Activated CD4-positive, alpha-beta T cell treated with anti-CD3 and anti-CD28 coated beads, Interleukin-2, amount 50 U/mL, for 16 hours (primary cell): ENCODE results near the gene BUB3.

Experiments
- DNase-seq: peaks from one replicate; pipeline ENCODE4 v3.0.0-alpha.2; 2020

BUB3 gene, protein sequence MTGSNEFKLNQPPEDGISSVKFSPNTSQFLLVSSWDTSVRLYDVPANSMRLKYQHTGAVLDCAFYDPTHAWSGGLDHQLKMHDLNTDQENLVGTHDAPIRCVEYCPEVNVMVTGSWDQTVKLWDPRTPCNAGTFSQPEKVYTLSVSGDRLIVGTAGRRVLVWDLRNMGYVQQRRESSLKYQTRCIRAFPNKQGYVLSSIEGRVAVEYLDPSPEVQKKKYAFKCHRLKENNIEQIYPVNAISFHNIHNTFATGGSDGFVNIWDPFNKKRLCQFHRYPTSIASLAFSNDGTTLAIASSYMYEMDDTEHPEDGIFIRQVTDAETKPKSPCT

GRCh38 chr10:123154092-123154710 is at the start of gene BUB3:
Gene BUB3, plus strand, starts transcription at chr10:123154402. Its CDS starts 516 bp downstream, at chr10:123154918.
- DNase-seq = peak; percentile 99

DNA sequence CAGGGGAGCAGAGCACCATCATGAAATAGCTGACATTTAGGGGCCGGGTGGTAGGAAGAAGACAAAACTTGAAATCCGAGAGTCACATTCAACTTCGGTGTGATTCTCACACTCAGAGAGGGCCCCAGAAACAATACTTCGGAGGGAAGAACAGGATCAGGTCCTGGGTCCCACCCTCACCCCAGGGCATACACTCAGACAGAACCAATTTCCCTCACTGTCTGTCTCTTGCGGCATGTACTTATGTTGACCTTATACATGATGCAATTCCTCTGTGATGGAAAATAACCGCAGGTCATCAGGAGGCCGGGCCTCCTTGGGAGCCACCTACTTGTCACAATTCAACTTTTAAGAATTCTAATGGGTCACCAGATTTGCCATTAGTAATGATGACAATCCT is 44.7 kb upstream of the BUB3 start:
- DNase-seq = no peak

- DNase-seq = no peak
Measured at GRCh38 chr10:123117644-123118417, 36.4 kb upstream of the BUB3 start.

GRCh38 chr10:123119081-123119480 is 35.1 kb upstream of the BUB3 start:
- DNase-seq = no peak

DNA sequence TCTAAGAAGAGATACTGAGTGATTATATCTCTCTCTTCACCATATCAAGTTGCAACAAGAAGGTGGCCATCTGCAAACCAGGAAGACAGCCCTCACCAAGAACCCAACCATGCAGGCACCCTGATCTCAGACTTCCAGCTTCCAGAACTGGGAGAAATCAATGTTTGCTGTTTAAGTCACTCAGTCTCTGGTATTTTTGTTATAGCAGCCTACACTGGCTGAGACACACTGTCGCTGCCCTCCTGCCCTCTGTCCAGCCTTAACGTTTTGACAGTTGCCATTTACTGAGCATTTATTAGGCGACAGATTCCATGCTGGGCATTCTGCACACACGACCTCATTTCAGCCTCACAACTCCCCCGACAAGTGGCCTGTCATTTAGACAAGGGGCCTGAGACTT is 28.0 kb upstream of the BUB3 start:
- DNase-seq = no peak

GRCh38 chr10:123129618-123130271 is 24.5 kb upstream of the BUB3 start:
- DNase-seq = no peak

GRCh38 chr10:123132576-123133477 is 21.4 kb upstream of the BUB3 start:
- DNase-seq = peak; percentile 88

GRCh38 chr10:123133541-123134342 is 20.5 kb upstream of the BUB3 start:
- no peak for DNase-seq

GRCh38 chr10:123134343-123134914 is 19.8 kb upstream of the BUB3 start:
- no peak for DNase-seq

DNA sequence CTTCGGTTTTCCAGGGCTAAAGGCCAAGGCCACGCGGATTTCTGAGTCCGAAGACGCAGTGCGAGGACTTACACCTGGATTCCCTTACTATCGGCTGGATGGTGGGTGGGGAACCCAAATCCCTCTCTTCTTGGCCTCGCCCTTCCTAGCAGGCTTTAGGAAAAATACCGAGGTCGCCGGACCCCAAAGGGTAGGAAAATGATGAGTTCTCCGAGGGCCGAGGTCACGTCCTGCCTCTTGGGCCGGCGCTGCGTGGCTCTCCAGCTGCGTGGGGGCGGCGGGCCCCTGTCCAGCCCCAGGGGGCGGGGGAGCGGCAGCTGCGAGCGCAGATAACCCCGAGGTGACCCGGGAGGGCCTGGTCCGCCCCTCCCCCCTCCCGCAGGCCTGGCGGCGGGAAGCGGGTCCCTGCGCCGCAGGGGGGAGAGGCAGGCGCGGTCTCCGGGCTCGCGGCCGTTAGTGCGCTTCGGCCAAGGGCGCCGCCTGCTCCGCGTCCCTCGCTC is 19.2 kb upstream of the BUB3 start:
- no peak for DNase-seq

DNA sequence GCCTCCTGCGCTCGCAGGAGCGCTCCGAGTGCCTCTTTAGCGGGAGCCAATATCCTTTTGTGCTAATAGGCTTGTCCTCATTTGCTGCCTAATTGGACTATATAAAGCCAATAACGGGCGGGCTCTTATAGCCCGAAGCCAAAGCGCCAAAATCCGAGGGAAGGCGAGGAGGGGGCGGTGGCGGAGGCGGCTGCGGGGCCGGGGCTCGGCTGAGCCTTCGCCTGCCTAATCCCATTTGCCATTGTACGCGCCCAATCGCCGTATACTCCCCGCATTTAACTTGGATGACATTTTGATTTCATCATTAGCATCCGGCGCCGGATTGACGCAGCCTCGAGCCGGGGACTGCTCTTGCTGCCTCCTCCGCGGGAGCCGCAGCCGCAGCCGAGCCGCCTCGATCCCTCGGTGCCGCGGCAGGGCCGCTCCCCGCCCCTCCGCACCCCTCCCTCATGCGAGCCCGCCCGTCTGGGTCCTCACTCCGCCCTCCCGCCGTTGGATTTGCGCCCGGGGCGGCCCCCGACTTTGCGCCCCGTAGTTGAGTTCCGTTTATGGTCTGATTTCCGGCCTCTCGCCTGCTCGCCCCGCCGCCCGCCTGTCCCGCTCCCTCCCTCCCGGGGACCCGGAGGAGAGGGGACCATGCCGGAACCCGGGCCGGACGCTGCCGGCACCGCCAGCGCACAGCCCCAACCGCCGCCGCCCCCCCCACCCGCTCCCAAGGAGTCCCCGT is 18.6 kb upstream of the BUB3 start, which contains the start of gene HMX3:
Gene HMX3, plus strand, starts transcription at position 556 of the 727 bp plus-strand sequence. Its CDS starts 81 bp downstream, at position 637.
- DNase-seq = no peak

- no peak for DNase-seq
Measured at GRCh38 chr10:123136221-123136805, 17.9 kb upstream of the BUB3 start.

DNA sequence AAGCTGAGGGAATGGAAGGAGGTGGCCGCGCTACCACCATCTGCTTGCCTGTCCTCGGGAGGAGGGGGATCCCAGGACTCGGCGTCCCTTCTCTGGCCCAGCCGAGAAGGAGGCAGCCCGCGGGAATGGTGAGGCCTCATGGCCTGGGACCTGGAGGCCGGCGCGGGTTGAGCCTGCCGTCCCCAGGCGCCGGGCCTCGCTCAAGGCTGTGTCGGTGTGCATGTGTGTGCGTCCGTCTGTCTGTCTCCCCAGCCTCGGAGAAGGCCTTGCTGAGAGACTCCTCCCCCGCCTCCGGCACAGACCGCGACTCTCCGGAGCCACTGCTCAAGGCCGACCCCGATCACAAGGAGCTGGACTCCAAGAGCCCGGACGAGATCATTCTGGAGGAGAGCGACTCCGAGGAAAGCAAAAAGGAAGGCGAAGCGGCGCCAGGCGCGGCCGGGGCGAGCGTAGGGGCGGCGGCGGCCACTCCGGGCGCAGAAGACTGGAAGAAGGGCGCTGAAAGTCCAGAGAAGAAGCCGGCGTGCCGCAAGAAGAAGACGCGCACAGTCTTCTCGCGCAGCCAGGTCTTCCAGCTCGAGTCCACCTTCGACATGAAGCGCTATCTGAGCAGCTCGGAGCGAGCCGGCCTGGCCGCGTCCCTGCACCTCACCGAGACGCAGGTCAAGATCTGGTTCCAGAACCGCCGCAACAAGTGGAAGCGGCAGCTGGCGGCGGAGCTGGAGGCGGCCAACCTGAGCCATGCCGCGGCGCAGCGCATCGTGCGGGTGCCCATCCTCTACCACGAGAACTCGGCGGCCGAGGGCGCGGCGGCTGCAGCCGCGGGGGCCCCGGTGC is 17.2 kb upstream of the BUB3 start:
- no peak for DNase-seq

GRCh38 chr10:123139165-123139520 is 15.1 kb upstream of the BUB3 start:
- no peak for DNase-seq

DNA sequence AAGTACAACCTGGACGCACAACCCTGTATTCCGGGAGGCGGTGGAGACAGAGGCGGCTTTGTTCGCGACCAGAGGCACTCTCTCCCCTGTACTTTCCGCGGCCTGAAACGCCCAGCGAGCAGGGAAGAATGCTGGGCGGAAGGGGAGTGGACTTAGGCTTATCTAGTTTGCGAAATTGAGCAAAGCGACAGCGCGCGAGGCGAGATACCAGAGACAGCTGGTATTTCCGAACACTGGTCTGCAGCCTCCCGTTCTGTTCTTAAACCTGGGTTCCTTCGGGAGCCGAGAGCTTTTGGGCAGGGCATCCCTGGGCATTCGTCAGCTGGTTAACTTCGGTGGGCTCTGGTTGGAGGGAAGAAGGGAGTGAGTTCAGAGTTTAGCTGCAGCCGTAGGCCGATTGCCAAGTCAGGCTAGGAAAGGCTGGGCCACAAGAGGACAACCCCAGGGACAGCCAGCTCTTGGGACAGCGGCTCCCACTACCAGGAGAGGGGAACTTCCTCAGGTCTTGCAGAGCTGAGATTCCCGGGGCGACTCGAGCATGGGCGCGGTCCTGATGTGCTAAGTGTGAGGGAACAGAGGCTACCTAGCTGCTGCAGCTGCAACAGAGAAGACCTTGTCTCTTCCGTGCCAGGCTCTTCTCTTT is 14.6 kb upstream of the BUB3 start:
- no peak for DNase-seq

DNA sequence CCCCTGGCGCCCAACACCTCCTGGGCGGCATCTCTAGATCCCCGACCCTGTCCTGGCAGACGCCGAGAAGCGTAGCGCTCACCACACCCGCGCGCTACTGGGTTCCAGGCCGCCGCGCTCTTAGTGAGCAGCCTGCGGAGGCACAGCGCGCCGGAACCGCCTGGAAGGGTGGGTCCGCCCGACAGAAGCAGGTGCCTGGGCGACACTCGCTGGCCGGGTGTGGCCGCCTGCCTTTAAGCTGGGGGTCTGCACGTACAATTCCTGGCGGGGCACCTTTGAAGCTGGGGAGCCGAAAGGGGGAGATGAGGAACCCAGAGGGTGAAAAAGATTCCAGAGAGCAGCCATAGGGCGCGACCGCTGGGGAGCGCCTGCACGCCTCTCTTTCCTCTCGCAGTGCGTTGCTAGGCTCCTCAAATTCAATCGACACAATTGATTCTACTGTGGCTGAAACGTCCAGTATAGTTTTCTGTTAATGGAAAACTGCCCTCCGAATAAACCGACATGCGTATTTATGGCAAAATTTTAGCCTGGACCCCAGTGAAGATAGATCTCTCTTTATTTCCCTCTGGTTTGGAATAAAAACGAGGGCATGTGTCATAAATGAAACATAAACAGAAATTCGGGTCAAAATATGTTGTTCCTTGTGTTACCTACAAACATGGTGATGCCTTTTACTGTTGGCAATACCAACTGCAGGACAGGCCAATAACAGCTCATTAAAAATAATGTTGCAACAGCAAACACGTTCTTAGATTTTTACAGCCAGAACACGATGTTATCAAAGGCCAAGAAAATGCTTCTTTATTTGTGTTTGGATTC is 13.8 kb upstream of the BUB3 start:
- DNase-seq = no peak

DNA sequence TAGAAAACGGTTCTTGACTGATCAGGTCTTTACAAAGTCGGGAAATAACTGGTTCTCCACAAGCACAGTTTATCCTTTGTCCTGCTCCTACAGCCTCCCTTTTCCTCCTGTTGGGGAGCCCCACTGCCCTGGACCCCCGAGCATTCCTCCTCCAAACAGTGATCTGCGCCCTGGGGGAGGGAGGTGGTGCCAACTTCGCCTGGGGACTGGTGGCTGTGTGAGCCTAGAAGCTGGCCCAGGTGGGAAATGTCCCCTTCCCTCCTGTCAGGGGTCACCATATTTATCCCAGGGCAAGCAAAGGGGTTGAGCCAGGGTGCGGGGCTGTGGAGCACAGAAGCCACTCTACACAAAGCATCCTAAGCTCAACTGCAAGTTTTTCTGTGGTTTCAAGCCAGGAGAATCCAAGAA is 13.2 kb upstream of the BUB3 start:
- DNase-seq = no peak
